NCI-H510A treated with DMSO at 0.1 percent for 48 hours (cell line): ENCODE results near the gene TMEM106A.
A peak's percentile ranks its signal among the peaks of the same experiment; 100 is the strongest.
"Not testable (repeated sequence)": the region's sequence is repeated elsewhere in the genome, so short reads cannot be mapped to it uniquely, and the experiment has no call there.

Experiments
- DNase-seq: peaks from one replicate; lab custom pipeline; 2025; lab: John Stamatoyannopoulos, UW

TMEM106A gene, protein sequence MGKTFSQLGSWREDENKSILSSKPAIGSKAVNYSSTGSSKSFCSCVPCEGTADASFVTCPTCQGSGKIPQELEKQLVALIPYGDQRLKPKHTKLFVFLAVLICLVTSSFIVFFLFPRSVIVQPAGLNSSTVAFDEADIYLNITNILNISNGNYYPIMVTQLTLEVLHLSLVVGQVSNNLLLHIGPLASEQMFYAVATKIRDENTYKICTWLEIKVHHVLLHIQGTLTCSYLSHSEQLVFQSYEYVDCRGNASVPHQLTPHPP

DNA sequence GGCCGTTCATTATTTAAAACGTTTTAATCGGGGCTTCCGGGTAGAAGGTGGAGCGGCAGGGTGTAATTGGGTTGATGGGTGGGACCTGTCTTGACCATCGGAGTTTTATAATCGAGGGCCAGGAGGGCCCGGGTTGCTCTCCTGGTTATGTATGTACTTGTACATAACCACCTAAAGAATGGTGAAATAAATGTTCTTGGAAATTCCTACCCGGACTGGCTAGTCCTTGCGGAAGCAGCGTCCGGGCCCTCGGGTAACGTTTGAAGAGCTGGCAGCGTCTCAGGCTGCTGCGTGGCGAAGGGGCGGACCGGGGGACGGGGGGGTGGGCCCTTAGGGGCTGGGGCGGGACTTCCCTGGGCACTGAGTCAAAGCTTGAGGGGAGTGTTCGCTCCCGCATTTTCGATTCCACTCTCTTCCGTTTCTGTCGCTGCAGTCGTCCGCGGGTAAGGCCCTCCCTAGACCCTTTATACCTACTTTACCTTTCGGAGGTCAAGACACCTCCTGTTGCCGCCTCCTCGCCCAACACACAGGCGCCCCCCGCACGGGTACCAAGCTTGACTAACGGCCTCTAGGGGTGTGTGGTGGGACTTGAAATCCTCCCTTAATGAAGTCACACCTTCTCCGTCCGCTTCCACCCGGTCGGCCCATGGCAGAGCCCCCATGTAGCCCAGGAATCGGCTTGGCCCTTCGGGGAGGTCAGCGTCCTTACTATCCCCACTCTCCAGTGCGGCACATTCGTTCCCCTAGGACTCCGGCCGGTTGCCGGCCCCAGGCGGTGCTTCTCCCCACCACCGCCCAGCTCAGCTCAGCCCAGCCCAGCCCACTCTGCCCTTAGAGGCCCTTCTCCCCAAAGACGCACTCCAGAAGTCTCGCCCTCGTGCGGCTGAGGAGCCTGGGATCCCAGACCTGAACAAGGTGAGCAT lies at the start of gene TMEM106A:
Gene TMEM106A (plus strand): TSS at position 396 of the 923 bp plus-strand sequence. CDS start 1,167 bp downstream, outside the sequence.
- no peak for DNase-seq

DNA sequence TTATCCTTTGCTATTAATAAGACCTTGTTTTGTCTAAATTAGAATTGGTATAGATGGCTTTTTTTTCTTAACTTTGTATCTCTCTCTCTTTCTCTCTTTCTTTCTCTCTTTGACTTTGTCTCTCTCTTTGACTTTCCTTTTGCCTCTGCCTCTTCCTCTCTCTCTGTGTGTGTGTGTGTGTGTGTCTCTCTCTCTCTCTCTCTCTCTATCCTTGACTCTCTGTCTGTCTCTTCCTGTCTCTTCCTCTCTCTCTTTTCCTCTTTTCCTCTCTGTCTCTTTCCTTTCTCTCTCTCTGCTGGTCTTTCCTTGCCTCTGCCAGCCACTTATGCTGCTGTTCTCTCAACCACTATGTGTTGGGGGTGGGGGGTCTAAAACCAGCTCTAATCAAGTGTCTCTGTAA lies 45.7 kb upstream of the TMEM106A start:
- not testable (repeated sequence) for DNase-seq

DNA sequence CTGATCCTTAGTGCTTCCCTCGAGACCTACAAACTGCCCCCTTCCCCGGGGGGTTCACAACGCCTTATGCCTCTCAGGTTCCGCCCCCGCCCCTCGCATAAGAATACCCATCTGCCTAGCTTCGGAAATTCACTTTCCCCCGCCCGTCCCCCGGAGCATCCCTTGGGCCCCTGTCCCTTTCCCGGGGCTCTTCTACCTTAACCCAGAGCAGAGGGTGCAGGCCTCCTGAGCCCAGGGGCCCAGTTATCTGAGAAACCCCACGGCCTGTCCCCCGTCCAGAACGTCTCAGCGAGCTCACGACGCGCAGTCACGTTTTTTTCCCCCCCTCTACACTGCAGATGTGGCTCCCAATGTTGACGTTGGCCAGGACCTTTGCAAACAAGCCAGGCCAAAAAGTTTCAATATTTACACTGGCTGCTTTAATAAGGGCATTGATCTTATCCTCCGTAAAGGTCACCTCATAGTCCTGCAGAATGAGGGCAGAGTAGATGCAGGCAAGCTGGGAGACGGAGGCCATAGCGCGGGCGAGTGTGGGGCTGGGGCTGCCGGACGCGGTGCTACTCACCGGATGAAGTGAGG lies 42.0 kb upstream of the TMEM106A start:
- peak; percentile 70 for DNase-seq

DNA sequence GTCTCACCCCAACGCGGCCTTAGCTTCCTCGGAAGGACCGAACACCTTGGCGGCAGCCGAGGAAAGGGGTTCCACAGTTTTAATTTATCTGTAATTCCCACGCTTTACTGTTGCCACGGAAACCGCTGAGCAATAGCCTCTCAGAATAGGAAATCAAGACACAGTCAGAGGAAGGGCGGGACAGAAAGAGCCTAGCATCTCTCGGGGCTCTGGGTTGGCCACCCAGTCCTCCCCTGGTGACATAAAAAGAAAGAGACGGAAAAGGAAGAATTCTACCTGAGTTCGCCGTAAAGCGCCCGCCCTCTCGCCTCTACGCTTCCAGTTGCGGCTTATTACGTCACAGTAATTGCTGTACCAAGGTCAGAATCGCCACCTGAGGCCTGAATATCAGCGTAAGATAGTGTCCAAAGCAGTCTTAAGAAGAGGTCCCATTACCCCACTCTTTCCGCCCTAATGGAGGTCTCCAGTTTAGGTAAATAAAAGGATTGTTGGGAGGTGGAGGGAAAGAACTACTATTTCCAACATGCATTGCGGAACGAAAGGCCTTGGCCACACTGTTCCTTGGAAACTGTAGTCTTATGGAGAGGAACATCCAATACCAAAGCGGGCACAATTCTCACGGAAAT lies 41.4 kb upstream of the TMEM106A start:
- peak; percentile 98 for DNase-seq

DNA sequence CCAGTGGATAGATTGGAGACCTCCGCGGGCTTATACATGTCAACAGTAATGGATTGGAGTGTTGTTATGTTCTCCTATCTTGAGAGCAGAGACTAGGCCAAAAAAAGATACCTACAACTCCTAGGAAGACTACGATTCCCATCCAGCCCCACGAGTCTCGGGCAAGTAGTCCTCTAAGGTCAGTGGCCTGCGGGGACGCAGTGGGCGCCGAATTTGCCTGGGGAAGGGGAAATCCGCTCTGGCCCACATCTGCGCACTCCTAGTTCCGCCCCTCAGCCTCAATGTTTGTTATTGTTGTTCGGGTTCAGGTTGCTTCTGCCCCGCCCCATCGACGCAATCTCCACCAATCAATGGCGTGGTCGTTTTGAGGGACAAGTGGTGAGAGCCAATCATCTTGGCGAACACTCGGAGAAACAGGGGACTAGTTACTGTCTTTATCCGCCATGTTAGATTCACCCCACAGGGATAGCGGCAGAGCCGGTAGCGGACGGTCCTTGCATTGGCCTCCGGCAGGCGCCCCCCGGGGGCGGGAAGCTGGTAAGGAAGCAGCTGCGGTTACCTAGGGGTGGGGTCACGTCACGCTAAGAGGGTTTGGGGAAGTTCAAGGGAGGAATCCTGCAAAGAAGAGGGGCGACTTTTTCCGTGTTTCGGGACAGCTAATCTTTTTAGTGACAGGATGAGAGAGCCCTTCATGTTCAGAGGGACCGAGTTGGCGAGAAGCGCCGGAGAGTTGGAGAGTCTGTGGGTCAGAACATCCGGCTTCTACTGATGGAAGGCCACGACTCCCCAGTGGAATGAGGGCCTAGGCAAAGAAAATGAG lies 40.7 kb upstream of the TMEM106A start, which contains the start of gene NBR1:
Gene NBR1 (plus strand): TSS at position 449 of the 820 bp plus-strand sequence. CDS start 4,586 bp downstream, outside the sequence.
- peak; percentile 99 for DNase-seq

DNA sequence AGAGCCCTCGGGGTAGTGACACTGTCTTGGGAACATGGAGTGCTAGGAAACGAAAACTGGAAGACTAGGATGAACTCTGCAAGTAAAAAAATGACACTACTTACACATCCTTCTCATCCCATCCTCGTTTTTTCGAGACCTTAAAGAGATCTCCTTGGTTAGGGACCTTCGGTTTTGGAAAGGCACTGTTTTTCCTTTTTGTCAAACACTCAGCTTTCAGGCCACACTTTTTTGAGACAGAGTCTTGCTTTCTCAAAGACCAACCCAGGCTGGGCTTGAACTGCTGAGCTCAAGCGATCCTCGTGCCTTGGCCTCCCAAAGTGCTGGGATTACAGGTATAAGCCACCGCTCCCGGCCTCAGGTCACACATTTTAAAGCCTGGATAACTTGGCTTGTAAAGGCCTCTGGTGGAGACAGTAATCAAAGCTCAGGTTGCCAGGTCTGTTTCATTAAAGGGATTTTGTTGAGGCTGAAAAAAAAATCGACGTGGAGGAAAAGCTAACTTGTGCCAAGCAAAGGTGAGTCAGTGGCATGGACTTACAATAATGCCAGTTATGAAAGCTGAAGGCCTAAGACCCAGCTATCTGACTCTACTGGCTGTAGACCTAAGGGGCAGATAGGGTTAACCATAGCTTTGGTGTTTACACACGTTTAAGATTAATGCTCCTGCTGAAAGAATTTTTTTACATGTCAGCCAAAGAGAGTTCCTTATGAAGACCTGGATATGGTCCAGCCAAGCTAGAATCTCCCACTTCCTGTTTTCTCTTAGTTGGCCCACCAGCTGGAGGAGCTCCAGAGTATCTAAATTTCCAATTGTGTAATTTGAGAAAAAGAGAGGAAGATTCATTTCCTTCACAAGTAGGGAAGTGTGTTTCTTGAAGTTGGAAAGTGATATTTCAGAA lies 39.8 kb upstream of the TMEM106A start:
- DNase-seq, result peak; percentile 10

DNA sequence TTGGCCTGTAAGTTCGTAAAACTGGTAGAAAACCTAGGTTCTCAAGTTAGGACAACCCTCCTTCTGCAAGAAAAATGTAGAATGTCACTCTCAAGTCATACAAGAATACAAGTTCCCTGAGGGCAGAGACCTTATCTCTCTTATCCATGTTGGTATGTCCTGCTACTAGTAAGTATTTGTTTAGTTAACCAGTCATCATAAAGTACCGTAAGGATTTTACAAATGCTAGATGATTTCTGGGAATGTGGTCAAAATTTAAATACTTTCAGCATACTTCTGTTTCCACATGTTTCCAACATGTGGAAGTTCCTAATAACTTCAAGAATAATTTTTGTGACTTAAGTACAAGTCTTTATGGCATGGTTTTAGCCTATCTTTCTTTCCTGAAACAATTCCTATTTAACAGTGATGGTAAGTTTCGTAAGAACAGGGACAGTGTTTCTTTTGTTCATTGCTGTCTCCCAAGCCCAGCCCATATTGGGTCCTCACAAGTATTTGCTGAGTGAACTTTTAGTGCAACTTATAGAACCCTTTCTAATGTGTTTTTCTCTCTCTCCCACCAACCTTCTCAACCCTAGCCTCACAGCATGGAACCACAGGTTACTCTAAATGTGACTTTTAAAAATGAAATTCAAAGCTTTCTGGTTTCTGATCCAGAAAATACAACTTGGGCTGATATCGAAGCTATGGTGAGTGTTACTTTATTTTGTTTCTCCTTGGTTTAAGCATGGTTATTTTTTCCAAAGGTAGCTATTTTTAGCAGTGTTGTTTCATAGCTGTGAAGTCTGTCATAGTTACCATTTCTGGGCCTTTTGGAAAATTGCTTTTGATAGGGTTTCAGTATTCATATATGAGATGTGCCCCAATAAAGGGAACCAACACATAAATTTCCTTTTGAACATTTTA lies 36.2 kb upstream of the TMEM106A start:
- no peak for DNase-seq

DNA sequence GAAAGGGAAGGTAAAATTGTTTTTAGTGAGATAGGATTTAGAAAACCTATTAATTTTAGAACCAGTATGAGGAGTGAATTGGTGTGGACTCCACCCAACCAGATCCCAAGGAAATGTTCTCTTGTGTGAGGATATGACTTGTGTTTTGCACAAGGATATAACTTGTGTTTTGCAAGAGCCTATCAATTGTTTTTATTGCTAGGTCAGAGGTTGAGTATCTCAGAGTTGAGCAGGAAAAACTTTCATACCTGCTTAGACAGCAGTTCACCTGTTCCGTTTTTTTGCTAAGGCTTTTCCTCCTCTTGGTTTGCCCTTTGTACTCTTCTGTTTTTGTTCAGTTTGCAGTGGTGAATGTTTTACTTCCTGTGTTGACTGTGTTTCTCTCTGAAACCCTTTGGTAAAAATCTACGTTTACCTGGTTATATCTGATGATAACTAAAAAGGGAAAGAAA lies 35.5 kb upstream of the TMEM106A start:
- no peak for DNase-seq

DNA sequence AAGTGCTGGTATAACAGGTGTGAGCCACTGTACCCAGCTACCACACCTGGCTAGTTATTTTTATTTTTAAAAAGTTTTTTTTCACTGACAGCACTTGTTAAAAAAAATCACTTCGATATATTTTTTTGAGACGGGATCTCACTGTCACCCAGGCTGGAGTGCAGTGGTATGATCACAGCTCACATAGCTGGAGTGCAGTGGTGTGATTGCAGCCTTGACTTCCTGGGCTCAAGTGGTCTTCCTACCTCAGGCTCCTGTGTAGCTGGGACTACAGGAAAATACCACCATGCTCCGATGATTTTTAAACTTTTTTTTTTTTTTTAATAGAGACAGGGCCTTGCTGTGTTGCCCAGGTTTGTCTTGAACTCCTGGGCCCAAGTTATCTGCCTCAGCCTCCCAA lies 27.8 kb upstream of the TMEM106A start:
- DNase-seq, result no peak

DNA sequence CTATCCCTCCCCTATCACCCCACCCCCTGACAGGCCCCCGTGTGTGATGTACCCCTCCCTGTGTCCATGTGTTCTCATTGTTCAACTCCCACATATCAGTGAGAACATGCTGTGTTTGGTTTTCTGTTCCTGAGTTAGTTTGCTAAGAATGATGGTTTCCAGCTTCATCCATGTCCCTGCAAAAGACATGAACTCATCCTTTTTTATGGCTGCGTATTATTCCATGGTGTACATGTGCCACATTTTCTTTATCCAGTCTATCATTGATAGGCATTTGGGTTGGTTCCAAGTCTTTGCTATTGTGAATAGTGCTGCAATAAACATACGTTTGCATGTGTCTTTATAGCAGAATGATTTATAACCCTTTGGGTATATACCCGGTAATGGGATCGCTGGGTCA lies 25.0 kb upstream of the TMEM106A start:
- DNase-seq, result not testable (repeated sequence)

DNA sequence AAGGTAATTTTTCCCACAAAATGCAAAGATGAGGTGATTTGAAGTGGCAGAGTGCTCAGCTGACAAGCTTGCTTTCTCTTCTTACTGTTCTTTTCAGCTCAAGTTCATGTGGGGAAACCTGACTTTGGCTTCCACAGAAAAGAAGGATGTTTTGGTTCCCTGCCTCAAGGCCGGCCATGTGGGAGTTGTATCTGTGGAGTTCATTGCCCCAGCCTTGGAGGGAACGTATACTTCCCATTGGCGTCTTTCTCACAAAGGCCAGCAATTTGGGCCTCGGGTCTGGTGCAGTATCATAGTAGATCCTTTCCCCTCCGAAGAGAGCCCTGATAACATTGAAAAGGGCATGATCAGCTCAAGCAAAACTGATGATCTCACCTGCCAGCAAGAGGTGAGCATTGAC lies 18.4 kb upstream of the TMEM106A start:
- no peak for DNase-seq

DNA sequence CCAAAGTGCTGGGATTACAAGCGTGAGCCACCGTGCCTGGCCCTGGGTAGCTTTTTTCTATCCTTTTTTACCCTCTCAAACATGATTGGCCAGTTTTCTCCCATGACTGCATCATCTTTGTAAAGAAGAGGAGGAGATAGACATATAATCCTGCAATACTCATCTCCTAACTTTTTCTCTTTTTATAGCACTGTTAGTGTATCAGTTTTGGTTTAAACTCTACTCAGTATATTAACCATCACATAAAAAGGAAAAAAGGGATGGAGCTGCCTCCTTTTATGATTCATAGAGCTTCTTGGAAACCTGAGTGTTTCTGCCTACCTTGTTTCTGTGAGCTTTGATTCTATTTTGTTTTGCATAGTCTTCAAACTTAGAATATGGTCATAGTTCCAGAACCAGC lies 12.0 kb upstream of the TMEM106A start:
- DNase-seq, result no peak

DNA sequence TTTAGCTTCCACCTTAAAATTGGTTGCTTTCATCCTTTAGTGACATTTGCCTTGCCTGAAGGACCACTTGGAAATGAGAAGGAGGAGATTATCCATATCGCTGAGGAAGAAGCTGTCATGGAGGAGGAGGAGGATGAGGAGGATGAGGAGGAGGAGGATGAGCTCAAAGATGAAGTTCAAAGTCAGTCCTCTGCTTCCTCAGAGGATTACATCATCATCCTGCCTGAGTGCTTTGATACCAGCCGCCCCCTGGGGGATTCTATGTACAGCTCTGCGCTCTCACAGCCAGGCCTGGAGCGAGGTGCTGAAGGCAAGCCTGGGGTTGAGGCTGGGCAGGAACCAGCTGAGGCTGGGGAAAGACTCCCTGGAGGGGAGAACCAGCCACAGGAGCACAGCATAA lies 11.5 kb upstream of the TMEM106A start:
- no peak for DNase-seq

DNA sequence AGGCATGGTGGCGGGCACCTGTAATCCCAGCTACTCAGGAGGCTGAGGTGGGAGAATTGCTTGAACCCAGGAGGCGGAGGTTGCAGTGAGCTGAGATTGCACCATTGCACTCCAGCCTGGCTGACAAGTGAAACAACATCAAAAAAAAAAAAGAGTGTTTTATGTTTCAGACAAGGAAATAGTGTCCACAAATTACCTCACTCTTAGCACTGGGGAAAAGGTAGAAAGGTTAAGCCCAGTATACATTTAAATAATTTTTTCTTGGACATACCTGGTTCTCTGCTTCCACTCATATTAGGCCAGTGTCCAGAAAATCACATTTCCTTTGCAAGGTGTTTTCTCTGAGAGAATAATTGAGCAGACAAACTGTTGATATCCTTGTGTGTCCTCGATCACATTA lies 8.7 kb upstream of the TMEM106A start:
- not testable (repeated sequence) for DNase-seq

DNA sequence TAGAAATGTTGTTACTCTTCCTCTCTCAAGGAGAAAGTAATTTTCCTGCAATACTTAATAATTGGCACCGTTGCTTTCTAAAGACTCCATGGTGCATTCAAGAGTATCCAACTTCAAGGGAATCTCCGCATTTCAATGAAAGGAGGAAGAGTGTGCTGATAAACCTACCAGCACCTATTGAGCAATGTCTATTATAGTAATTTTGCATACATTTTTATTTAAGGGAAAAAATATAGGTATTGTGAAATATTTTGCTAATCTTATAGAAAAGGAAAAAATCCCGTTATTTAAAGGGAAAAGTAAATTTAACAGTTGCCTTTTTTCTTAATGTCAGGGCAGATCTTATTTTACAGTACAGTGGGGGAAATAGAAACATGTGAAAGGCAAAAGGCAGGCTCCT lies 1.1 kb upstream of the TMEM106A start:
- DNase-seq, result no peak

DNA sequence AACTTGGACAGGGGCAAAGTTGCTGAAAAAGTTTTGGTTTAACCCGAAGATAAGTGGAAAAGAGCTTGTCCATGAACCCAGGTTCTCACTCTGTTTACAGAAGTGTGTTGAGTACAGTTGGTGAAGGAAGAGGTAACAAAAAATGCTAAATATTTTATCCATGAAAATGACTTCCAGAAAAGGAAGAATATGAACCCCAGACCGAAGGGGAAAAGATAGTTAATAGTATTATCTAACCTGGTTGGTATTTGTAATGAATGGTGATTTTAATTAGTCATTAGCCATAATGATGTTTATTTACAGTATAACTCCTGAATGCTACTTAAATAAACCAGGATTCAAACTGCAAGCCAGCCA lies 574 bp upstream of the TMEM106A start:
- DNase-seq, result no peak

DNA sequence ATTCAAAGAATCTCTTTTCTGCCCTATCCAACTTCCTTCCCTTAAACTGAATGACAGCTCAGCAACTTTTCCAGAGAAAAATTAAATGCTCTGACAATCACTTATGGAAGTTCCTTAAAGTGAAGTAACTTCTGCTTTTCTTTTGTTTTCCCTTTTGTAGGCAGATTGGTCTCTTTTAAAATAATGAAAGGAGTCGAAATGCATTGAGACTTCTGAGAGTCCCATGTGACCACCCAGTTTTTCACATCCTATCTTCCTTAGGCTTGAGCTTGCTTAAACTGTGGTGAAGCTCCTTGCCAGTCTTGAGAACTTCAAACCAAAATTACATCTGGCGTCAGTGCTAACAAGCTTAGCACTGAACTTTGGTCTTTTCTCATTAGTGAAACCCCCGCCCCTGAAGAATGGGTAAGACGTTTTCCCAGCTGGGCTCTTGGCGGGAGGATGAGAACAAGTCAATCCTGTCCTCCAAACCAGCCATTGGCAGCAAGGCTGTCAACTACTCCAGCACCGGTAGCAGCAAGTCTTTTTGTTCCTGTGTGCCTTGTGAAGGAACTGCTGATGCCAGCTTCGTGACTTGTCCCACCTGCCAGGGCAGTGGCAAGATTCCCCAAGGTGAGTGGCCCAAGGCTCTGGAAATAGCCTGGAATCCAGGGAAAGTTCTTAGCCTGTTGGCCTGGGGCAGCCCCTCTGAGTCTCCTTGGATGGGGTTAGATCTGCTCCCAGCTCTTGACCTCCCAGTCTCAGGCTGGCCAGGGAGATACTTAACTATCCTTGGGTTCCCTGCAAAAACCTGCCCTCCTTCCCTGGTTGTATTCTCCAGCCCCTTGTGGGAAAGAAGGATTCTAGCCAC lies 1.2 kb downstream of the TMEM106A start:
- DNase-seq, result no peak

DNA sequence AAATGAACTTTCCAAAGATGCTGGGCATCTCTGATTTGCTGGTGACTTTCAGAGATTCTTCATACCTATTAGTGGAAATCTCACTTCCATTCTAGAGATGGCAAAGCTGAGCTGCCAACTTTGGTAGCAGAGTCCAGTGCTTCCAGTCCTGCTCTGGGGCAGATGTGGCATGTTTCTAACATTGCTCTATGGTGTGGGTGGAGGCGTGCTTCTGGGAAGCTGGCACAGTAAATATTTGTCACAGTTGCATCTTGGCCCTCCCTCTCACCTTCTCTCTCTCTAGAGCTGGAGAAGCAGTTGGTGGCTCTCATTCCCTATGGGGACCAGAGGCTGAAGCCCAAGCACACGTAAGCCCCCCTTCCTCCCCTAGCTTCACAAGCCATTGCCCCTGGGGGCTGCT lies 1.9 kb downstream of the TMEM106A start:
- DNase-seq, result no peak
